B cell (primary cell): ENCODE results near the gene PRR14. TPM values are rescaled to one million over a fixed set of nuclear protein-coding genes. Genes with fewer than 3 reads are reported as not detected.

ENCODE experiments used
- ATAC-seq: fragments of 200-7000 bp; cut with Tn5 transposase; one replicate; pipeline ENCODE4 v1.10.0; 2021; ENCODE audit warnings: low read depth, mild to moderate bottlenecking, moderate number of reproducible peaks, moderate library complexity
- CTCF ChIA-PET: fragments of 350-600 bp; sonication (Branson Sonifier 250); formaldehyde crosslinking; loops from one replicate; lab custom pipeline; 2021; ENCODE audit warnings: antibody characterized with exemption, inconsistent platforms; lab: Charles Lee
- POLR2A ChIA-PET: fragments of 350-600 bp; sonication (Branson Sonifier 250); formaldehyde crosslinking; loops from one replicate; lab custom pipeline; 2021; ENCODE audit warnings: antibody characterized with exemption; lab: Charles Lee
- DNase-seq: peaks from one replicate; pipeline ENCODE4 v3.0.0; 2013
- H2AFZ ChIP-seq: 2 replicates; pipeline ENCODE4 v1.6.1; 2012; ENCODE audit warnings: mild to moderate bottlenecking, low read depth, low read length; ENCODE audit not compliant: insufficient read depth, poor library complexity, severe bottlenecking
- H3K27ac ChIP-seq, 2 donors: 1 replicate in 1 of 2; 2 replicates in 1 of 2; pipeline ENCODE4 v1.5.1; 2012 to 2013; ENCODE audit warnings: low read length in 2 of 2, mild to moderate bottlenecking in 2 of 2, moderate library complexity in 1 of 2
- H3K27me3 ChIP-seq, 4 experiments: fragments of 200-600 bp in 1 of 4; sonication (generic) in 1 of 4; replicated peaks in 1 of 4; 1 replicate in 2 of 4; 2 replicates in 2 of 4; pipeline versions ENCODE4 v1.6.1 to v1.7.0; 2013 to 2016; ENCODE audit warnings: low read length in 3 of 4, mild to moderate bottlenecking in 2 of 4, mixed read lengths in 1 of 4, moderate library complexity in 1 of 4; ENCODE audit not compliant: insufficient read depth in 4 of 4, control insufficient read depth in 3 of 4; ENCODE audit errors: control extremely low read depth in 1 of 4
- H3K36me3 ChIP-seq, 2 experiments: replicated peaks in 1 of 2; 1 replicate in 1 of 2; 2 replicates in 1 of 2; pipeline versions ENCODE4 v1.6.1 to v1.7.1; 2013; ENCODE audit warnings: low read length in 1 of 2; ENCODE audit not compliant: insufficient read depth in 2 of 2, control insufficient read depth in 1 of 2; ENCODE audit errors: control extremely low read depth in 1 of 2, extremely low read depth in 1 of 2
- H3K4me1 ChIP-seq, 2 donors: fragments of 200-600 bp in 1 of 2; sonication (generic) in 1 of 2; 1 replicate in 1 of 2; 2 replicates in 1 of 2; pipeline versions ENCODE4 v1.5.1 to v1.6.1; 2013 to 2017; ENCODE audit warnings: low read length in 2 of 2; ENCODE audit not compliant: control insufficient read depth in 2 of 2, insufficient read depth in 2 of 2
- H3K4me2 ChIP-seq: replicated peaks from 2 replicates; pipeline ENCODE3; 2012; ENCODE audit warnings: mild to moderate bottlenecking, low read depth, low read length; ENCODE audit not compliant: poor library complexity, severe bottlenecking
- H3K4me3 ChIP-seq, 5 experiments: fragments of 200-600 bp in 1 of 5; sonication (generic) in 1 of 5; 1 replicate in 3 of 5; 2 replicates in 2 of 5; pipeline versions ENCODE4 v1.5.1 to v1.7.0; 2011 to 2016; ENCODE audit warnings: low read length in 4 of 5, mild to moderate bottlenecking in 4 of 5, low read depth in 2 of 5, control low read depth in 1 of 5, moderate library complexity in 1 of 5; ENCODE audit not compliant: insufficient read depth in 1 of 5; ENCODE audit errors: control extremely low read depth in 1 of 5, extremely low read depth in 1 of 5
- H3K79me2 ChIP-seq: fragments of 200-600 bp; sonication (generic); one replicate; pipeline ENCODE4 v1.6.0; 2016; ENCODE audit warnings: low read length; ENCODE audit not compliant: control insufficient read depth, insufficient read depth
- H3K9ac ChIP-seq: fragments of 200-600 bp; sonication (generic); 2 replicates; pipeline ENCODE4 v1.6.1; 2017; ENCODE audit warnings: mild to moderate bottlenecking, low read length, moderate library complexity
- H3K9me3 ChIP-seq, 3 donors: one replicate each; pipeline versions ENCODE4 v1.6.1 to v1.7.1; 2013; ENCODE audit warnings: low read length in 2 of 3; ENCODE audit not compliant: control insufficient read depth in 2 of 3, insufficient read depth in 1 of 3; ENCODE audit errors: control extremely low read depth in 1 of 3
- H4K20me1 ChIP-seq: 2 replicates; pipeline ENCODE4 v1.6.0; 2012; ENCODE audit warnings: mild to moderate bottlenecking, low read length; ENCODE audit not compliant: insufficient read depth, control insufficient read depth, poor library complexity, severe bottlenecking
- H3K27ac Mint-ChIP-seq: one replicate; pipeline ENCODE4 v1.8.0; 2021; ENCODE audit warnings: mixed read lengths
- H3K27me3 Mint-ChIP-seq: one replicate; pipeline ENCODE4 v1.8.0; 2021; ENCODE audit warnings: mixed read lengths
- H3K4me1 Mint-ChIP-seq: one replicate; pipeline ENCODE4 v1.8.0; 2021; ENCODE audit warnings: mixed read lengths
- H3K4me3 Mint-ChIP-seq: one replicate; pipeline ENCODE4 v1.8.0; 2021; ENCODE audit warnings: mixed read lengths
- H3K9me3 Mint-ChIP-seq: one replicate; pipeline ENCODE4 v1.8.0; 2022; ENCODE audit warnings: mixed read lengths; ENCODE audit not compliant: insufficient read depth
- CTCF ChIP-seq: fragments of 200-600 bp; IDR thresholded peaks from one replicate; pipeline ENCODE4 v1.8.0; 2022; ENCODE audit warnings: antibody characterized with exemption, mild to moderate bottlenecking
- EZH2 ChIP-seq: IDR thresholded peaks from 2 replicates; pipeline ENCODE4 v1.6.1; 2012; ENCODE audit warnings: borderline replicate concordance, low read depth, mild to moderate bottlenecking, moderate library complexity, low read length; ENCODE audit not compliant: insufficient read depth, poor library complexity, severe bottlenecking
- WGBS: methylation state at CpG from one replicate; pipeline ENCODE4 v1.1.5; 2013; ENCODE audit warnings: missing lambda C conversion rate; ENCODE audit not compliant: insufficient coverage; 5-methylcytosine and 5-hydroxymethylcytosine counted together
- intact Hi-C: fragments of 100-400 bp; cut with micrococcal nuclease; formaldehyde crosslinking; loops from one replicate; pipeline ENCODE4 v1.10.0; 2022
- polyA plus RNA-seq: library from polyadenylated mRNA; depleted of rRNA; stranded (reverse); fragments of >200 nt; gene quantifications from 2 replicates; pipeline ENCODE4 v1.2.3, GENCODE V29; 2012
- total RNA-seq, 2 donors: library from RNA; stranded (reverse); fragments of 120-200 nt in 1 of 2; gene quantifications; 1 replicate in 1 of 2; 2 replicates in 1 of 2; pipeline versions ENCODE4 v1.2.3 to v1.2.4, GENCODE V29; 2013 to 2022

Gene PRR14
- total and polyA plus RNA-seq, 2 donors (not counting 1 experiment from before 2014, with no cell fraction given) = 62.4 to 95.8 TPM

- Mint-ChIP-seq H3K4me3 (no peak overlapping the region), H3K27ac (no peak overlapping the region), H3K4me1 (no peaks in the 10 kb centered on the region), H3K9me3 (no peaks in the 10 kb centered on the region), H3K27me3 (no peaks in the 10 kb centered on the region)
- ChIA-PET CTCF (interaction anchor here (0.6 to 1.7 kb wide), 2 partner anchors 15 to 203 kb away, joined by 3 to 12 read pairs; no protein-coding TSS in a partner anchor), POLR2A (no interaction called here)
- H3K4me3 ChIP-seq = no peak overlapping the region
- no peak overlapping the region for H2AFZ ChIP-seq
- WGBS = 90% methylated on average over 2 of the region's 11 CpGs
- ATAC-seq (no peak), DNase-seq (no peak)
- H3K4me2 ChIP-seq = no peak overlapping the region
- no peaks in the 10 kb centered on the region for H3K27me3 ChIP-seq
- intact Hi-C loops = no loop called here
- no peaks in the 10 kb centered on the region for H3K4me1 ChIP-seq
- no peaks in the 10 kb centered on the region for H3K9me3 ChIP-seq
- no peak overlapping the region for H3K27ac ChIP-seq
- no peaks in the 10 kb centered on the region for H4K20me1 ChIP-seq
- H3K9ac ChIP-seq = no peak overlapping the region
- TF ChIP-seq EZH2 = no peak
- TF ChIP-seq CTCF = no peak
- no peaks in the 10 kb centered on the region for H3K36me3 ChIP-seq
- H3K79me2 ChIP-seq = no peaks in the 10 kb centered on the region
These were observed 27.3 kb downstream of the PRR14 start for GRCh38 chr16:30677931-30678585.

DNA sequence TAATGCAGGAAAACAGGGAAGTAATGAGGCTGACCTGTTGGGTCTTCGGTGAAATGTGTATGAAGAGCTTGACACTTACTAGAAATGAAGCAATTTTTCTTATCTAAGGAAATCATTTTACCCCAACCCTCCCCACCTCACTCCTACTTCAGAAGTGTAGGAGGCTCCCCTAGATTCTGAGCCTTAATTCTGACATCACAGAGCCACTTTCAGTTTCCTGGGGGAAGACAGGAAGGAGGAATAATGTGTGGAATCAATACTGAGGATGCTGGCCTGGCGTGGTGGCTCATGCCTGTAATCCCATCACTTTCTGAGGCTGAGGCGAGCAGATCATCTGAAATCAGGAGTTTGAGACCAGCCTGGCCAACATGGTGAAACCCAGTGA, 27.8 kb downstream of the PRR14 start:
- DNase-seq (no peak), ATAC-seq (no peak)
- Mint-ChIP-seq H3K4me1 (no peaks in the 10 kb centered on the region), H3K27me3 (no peaks in the 10 kb centered on the region), H3K4me3 (no peak overlapping the region), H3K27ac (no peak overlapping the region), H3K9me3 (no peaks in the 10 kb centered on the region)
- H3K4me1 ChIP-seq = no peaks in the 10 kb centered on the region
- H3K9ac ChIP-seq = no peak overlapping the region
- H3K79me2 ChIP-seq = no peaks in the 10 kb centered on the region
- no peak overlapping the region for H2AFZ ChIP-seq
- no peak overlapping the region for H3K27ac ChIP-seq
- H3K9me3 ChIP-seq = no peaks in the 10 kb centered on the region
- no peaks in the 10 kb centered on the region for H4K20me1 ChIP-seq
- H3K27me3 ChIP-seq = no peaks in the 10 kb centered on the region
- no peak overlapping the region for H3K4me3 ChIP-seq
- WGBS = 94% methylated on average over 2 of the region's 3 CpGs
- no peak for TF ChIP-seq EZH2
- TF ChIP-seq CTCF = no peak
- ChIA-PET POLR2A (no interaction called here), CTCF (interaction anchor here (1.7 kb wide), 1 partner anchor 15 kb away, joined by 12 read pairs; no protein-coding TSS in a partner anchor)
- intact Hi-C loops = no loop called here
- H3K36me3 ChIP-seq = no peaks in the 10 kb centered on the region
- H3K4me2 ChIP-seq = no peak overlapping the region
